Muscle of leg (tissue), 11 donors: Measurements from ENCODE around the gene CAMK2G. TPM values are rescaled to one million over a fixed set of nuclear protein-coding genes. Genes with fewer than 3 reads are reported as not detected.

Experiments used
- DNase-seq: peaks from one replicate; pipeline ENCODE4 v3.0.0; 2013
- H3K27ac ChIP-seq: one replicate; pipeline ENCODE4 v1.5.1; 2013; ENCODE audit warnings: mild to moderate bottlenecking, low read length, control low read depth
- H3K27me3 ChIP-seq: one replicate; pipeline ENCODE4 v1.6.1; 2013; ENCODE audit warnings: low read length; ENCODE audit not compliant: control insufficient read depth, insufficient read depth
- H3K36me3 ChIP-seq: one replicate; pipeline ENCODE4 v1.6.1; 2013; ENCODE audit warnings: low read length; ENCODE audit not compliant: control insufficient read depth, insufficient read depth
- H3K4me1 ChIP-seq: one replicate; pipeline ENCODE4 v1.6.1; 2013; ENCODE audit warnings: low read length; ENCODE audit not compliant: control insufficient read depth, insufficient read depth
- H3K4me3 ChIP-seq: one replicate; pipeline ENCODE4 v1.5.1; 2013; ENCODE audit warnings: low read length, control low read depth
- H3K9me3 ChIP-seq: replicated peaks from 2 replicates; pipeline ENCODE4 v1.6.1; 2013; ENCODE audit warnings: low read depth, low read length; ENCODE audit not compliant: control insufficient read depth
- WGBS: methylation state at CpG from one replicate; pipeline ENCODE4 v1.1.5; 2013; ENCODE audit warnings: missing lambda C conversion rate; ENCODE audit not compliant: insufficient coverage; 5-methylcytosine and 5-hydroxymethylcytosine counted together
- polyA plus RNA-seq, 8 donors: library from polyadenylated mRNA; unstranded; fragments of 120-200 nt; gene quantifications; one replicate each; pipeline versions ENCODE4 v1.2.1 to v1.2.3, GENCODE V29; 2013; ENCODE audit warnings: inconsistent platforms in 1 of 8, low replicate concordance in 1 of 8; ENCODE audit not compliant: insufficient read length in 8 of 8, insufficient read depth in 1 of 8
- total RNA-seq: library from RNA; stranded (reverse); fragments of 120-200 nt; gene quantifications from one replicate; pipeline ENCODE4 v1.2.4, GENCODE V29; 2013

CAMK2G gene
- total and polyA plus RNA-seq, 9 donors = 18.4 to 34.7 (median 25.3) TPM

GRCh38 chr10:73824146-73824725 lies 50.1 kb downstream of the CAMK2G start:
- Histone ChIP-seq H3K4me1 (peaks cover 5% of the 10 kb centered on the region), H3K36me3 (peaks cover 59% of the 10 kb centered on the region), H3K27me3 (no peaks in the 10 kb centered on the region), H3K4me3 (no peak overlapping the region), H3K9me3 (no peaks in the 10 kb centered on the region), H3K27ac (no peak overlapping the region)
- no peak for DNase-seq
- WGBS = 96% methylated on average over 13 of the region's 14 CpGs

DNA sequence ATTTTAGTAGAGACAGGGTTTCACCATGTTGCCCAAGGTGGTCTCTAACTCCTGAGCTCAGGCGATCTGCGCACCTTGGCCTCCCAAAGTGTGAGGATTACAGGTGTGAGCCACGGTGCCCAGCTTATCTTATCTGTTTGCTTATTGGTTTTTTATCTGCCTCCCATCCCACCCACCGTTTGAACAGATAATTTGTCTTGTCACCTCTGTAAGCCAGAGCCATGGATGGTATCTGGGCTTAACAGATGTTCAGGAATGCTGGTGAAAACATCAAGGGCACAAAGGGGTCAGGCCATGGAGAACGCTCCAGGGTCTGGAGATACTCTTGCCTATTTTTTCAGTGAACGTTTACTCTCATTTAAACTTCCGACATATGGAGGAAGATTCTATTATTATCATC lies 51.0 kb downstream of the CAMK2G start:
- no peaks in the 10 kb centered on the region for H3K27me3 ChIP-seq
- no peak overlapping the region for H3K27ac ChIP-seq
- WGBS = no CpG with 5 or more reads among the region's 7 CpGs
- DNase-seq = no peak
- peaks cover 66% of the 10 kb centered on the region for H3K36me3 ChIP-seq
- H3K4me3 ChIP-seq = no peak overlapping the region
- no peaks in the 10 kb centered on the region for H3K9me3 ChIP-seq
- peaks cover 7% of the 10 kb centered on the region for H3K4me1 ChIP-seq

DNA sequence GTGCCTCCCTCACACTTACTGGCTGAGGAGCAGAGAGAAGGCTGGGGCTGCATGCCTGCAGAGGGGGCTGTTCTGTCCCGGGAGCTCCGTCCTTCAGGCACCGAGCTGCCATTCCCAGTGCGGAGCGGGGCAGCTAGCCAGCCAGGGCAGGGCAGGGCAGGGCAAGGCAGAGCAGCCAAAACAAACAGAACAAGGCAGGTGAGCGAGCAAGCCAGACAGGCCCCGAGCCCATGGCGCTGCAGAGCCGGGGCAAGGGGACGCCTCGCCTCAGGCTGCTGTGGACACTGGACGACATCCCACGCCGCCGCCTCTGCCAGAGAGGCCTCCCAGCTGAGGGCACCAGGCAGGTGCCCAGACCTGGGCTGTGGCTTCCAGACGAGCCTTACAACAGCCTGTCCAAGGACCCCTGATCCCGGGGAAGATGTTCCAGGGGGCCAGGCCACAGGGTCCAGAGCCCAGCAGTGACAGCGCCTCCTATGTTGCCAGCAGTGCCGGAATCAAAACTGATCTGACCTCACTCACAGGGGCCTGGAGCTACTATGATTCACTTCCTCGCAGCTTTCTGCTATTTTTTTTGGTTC lies 54.8 kb downstream of the CAMK2G start:
- H3K4me1 ChIP-seq = peaks cover 7% of the 10 kb centered on the region
- DNase-seq = no peak
- no peak overlapping the region for H3K27ac ChIP-seq
- WGBS = 72% methylated on average over 20 of the region's 20 CpGs
- H3K4me3 ChIP-seq = no peak overlapping the region
- H3K9me3 ChIP-seq = no peaks in the 10 kb centered on the region
- H3K36me3 ChIP-seq = peaks cover 66% of the 10 kb centered on the region
- H3K27me3 ChIP-seq = no peaks in the 10 kb centered on the region

- Histone ChIP-seq H3K4me3 (no peak overlapping the region), H3K27me3 (no peaks in the 10 kb centered on the region), H3K27ac (no peak overlapping the region), H3K4me1 (peaks cover 7% of the 10 kb centered on the region), H3K9me3 (no peaks in the 10 kb centered on the region), H3K36me3 (peaks cover 65% of the 10 kb centered on the region)
- DNase-seq = no peak
- 35% methylated on average over 4 of the region's 5 CpGs for WGBS
These were observed 55.3 kb downstream of the CAMK2G start for GRCh38 chr10:73819081-73819480.

DNA sequence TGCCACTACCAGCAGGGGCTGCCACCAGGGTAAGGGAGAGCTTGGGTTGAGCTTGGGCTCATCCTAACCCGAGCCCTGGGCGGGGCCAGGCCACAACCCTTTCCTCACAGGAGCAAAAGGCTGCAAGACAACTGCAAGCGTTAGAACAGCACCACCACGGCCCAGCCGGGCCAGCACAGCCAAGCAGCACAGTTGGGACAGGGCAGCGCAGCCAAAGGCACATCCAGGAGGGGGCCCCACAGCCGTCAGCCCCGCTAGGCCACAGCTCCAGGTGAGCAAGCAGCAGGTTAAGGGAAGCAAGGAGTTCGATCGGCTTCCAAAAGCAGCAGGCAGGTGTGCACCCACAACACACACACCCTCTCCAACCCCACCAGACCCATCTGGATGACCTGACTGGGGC lies 56.0 kb downstream of the CAMK2G start:
- WGBS = 78% methylated on average over 7 of the region's 10 CpGs
- no peak overlapping the region for H3K27ac ChIP-seq

GRCh38 chr10:73817826-73818225 lies 56.5 kb downstream of the CAMK2G start:
- Histone ChIP-seq H3K27ac (no peak overlapping the region), H3K4me3 (no peak overlapping the region), H3K9me3 (no peaks in the 10 kb centered on the region), H3K4me1 (peaks cover 7% of the 10 kb centered on the region), H3K27me3 (no peaks in the 10 kb centered on the region), H3K36me3 (peaks cover 60% of the 10 kb centered on the region)
- WGBS = 89% methylated on average over 4 of the region's 5 CpGs
- no peak for DNase-seq

More for the DNA sequence above, 56.0 kb downstream of the CAMK2G start:
- Histone ChIP-seq H3K27me3 (no peaks in the 10 kb centered on the region), H3K4me1 (peaks cover 7% of the 10 kb centered on the region), H3K36me3 (peaks cover 61% of the 10 kb centered on the region), H3K9me3 (no peaks in the 10 kb centered on the region), H3K4me3 (no peak overlapping the region)
- no peak for DNase-seq

GRCh38 chr10:73816917-73817729 lies 57.2 kb downstream of the CAMK2G start:
- no peak overlapping the region for H3K4me3 ChIP-seq
- DNase-seq = no peak
- WGBS = 78% methylated on average over 8 of the region's 10 CpGs
- no peaks in the 10 kb centered on the region for H3K9me3 ChIP-seq
- H3K36me3 ChIP-seq = peaks cover 55% of the 10 kb centered on the region
- H3K27ac ChIP-seq = no peak overlapping the region
- peaks cover 7% of the 10 kb centered on the region for H3K4me1 ChIP-seq
- H3K27me3 ChIP-seq = no peaks in the 10 kb centered on the region

- no peak for DNase-seq
- H3K27ac ChIP-seq = no peak overlapping the region
- peaks cover 8% of the 10 kb centered on the region for H3K4me1 ChIP-seq
- no peaks in the 10 kb centered on the region for H3K27me3 ChIP-seq
- H3K9me3 ChIP-seq = no peaks in the 10 kb centered on the region
- H3K4me3 ChIP-seq = no peak overlapping the region
- peaks cover 50% of the 10 kb centered on the region for H3K36me3 ChIP-seq
These were observed 58.7 kb downstream of the CAMK2G start for GRCh38 chr10:73815719-73816030.

GRCh38 chr10:73814896-73815718 lies 59.2 kb downstream of the CAMK2G start:
- WGBS = 92% methylated on average over 17 of the region's 22 CpGs
- no peak overlapping the region for H3K27ac ChIP-seq
- H3K36me3 ChIP-seq = peaks cover 49% of the 10 kb centered on the region
- no peak overlapping the region for H3K4me3 ChIP-seq
- DNase-seq = no peak
- H3K4me1 ChIP-seq = peaks cover 13% of the 10 kb centered on the region
- no peaks in the 10 kb centered on the region for H3K27me3 ChIP-seq
- H3K9me3 ChIP-seq = no peaks in the 10 kb centered on the region
